ENCODE measurements around the gene CFTR.

DNA sequence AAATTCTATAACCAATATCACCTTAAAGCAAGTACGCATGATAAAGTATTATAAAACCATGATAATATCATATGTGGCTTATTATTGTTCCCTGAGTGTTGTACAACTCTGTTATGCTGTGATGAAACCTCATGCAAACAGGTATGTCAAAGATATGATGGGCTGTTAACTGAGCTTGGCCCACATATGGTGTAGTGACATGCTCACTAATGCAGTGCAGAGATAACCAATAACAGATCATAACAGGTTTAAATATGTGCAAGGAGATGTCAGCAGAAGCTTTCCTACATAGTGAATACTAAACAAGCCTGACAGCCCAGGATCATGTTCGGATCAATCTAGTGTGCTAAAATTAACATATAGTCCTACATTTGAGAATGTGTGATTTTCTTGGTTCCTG lies 9.6 kb downstream of the CFTR start:
- TF ChIP-seq, protein P1, sequence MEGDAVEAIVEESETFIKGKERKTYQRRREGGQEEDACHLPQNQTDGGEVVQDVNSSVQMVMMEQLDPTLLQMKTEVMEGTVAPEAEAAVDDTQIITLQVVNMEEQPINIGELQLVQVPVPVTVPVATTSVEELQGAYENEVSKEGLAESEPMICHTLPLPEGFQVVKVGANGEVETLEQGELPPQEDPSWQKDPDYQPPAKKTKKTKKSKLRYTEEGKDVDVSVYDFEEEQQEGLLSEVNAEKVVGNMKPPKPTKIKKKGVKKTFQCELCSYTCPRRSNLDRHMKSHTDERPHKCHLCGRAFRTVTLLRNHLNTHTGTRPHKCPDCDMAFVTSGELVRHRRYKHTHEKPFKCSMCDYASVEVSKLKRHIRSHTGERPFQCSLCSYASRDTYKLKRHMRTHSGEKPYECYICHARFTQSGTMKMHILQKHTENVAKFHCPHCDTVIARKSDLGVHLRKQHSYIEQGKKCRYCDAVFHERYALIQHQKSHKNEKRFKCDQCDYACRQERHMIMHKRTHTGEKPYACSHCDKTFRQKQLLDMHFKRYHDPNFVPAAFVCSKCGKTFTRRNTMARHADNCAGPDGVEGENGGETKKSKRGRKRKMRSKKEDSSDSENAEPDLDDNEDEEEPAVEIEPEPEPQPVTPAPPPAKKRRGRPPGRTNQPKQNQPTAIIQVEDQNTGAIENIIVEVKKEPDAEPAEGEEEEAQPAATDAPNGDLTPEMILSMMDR (IDR thresholded peaks at IDR 0.05): no peak
- TF ChIP-seq POLR2A (IDR thresholded peaks at IDR 0.05): no peak
